Memory B cell (primary cell): ENCODE measurements around the gene SCFD2.

Experiments used
- ATAC-seq: fragments of 150-1000 bp; cut with Tn5 transposase; 2 replicates; pipeline ENCODE4 v1.10.0; 2021; ENCODE audit warnings: low read depth, mild to moderate bottlenecking, moderate library complexity
- DNase-seq, 2 donors: peaks; one replicate each; pipeline ENCODE4 v3.0.0; 2022; ENCODE audit warnings: low spot score in 2 of 2
- H3K27ac Mint-ChIP-seq: one replicate; pipeline ENCODE4 v1.8.0; 2022; ENCODE audit warnings: mild to moderate bottlenecking, moderate library complexity, mixed read lengths
- H3K27me3 Mint-ChIP-seq: one replicate; pipeline ENCODE4 v1.8.0; 2022; ENCODE audit warnings: mixed read lengths
- H3K36me3 Mint-ChIP-seq: one replicate; pipeline ENCODE4 v1.8.0; 2022; ENCODE audit warnings: mild to moderate bottlenecking, mixed read lengths
- H3K4me1 Mint-ChIP-seq: one replicate; pipeline ENCODE4 v1.8.0; 2022; ENCODE audit warnings: mixed read lengths
- H3K4me3 Mint-ChIP-seq: one replicate; pipeline ENCODE4 v1.8.0; 2022; ENCODE audit warnings: mild to moderate bottlenecking, moderate library complexity, mixed read lengths
- H3K9me3 Mint-ChIP-seq: one replicate; pipeline ENCODE4 v1.8.0; 2022; ENCODE audit warnings: mixed read lengths

SCFD2 gene

GRCh38 chr4:52824270-52824602 lies 541.6 kb downstream of the SCFD2 start:
- no peak for ATAC-seq
- H3K4me1 Mint-ChIP-seq = no peaks in the 10 kb centered on the region
- H3K27ac Mint-ChIP-seq = no peak overlapping the region
- H3K9me3 Mint-ChIP-seq = no peaks in the 10 kb centered on the region
- H3K36me3 Mint-ChIP-seq = no peaks in the 10 kb centered on the region
- H3K27me3 Mint-ChIP-seq = no peaks in the 10 kb centered on the region
- DNase-seq = no peak
- no peak overlapping the region for H3K4me3 Mint-ChIP-seq

DNA sequence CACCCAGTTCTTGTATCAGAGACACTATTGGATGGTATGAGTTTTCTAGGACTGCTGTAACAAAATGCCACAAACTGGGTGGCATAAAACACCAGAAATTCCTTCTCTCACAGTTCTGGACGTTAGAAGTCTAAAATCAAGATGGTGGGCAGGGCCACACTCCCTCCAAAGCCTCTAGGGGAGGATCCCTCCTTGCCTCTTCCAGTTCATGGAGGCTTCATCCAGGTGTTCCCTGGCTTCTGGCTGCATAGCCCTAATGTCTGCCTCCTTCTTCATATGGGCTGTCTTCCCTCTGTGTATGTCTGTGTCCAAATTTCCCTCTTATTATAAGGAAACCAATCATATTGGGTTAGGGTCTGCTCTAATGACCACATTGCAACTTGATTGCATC lies 542.2 kb downstream of the SCFD2 start:
- Mint-ChIP-seq H3K27ac (no peak overlapping the region), H3K36me3 (no peaks in the 10 kb centered on the region), H3K4me1 (no peaks in the 10 kb centered on the region), H3K4me3 (no peak overlapping the region), H3K27me3 (no peaks in the 10 kb centered on the region), H3K9me3 (no peaks in the 10 kb centered on the region)
- ATAC-seq = no peak
- DNase-seq = no peak
